Chondrocyte (in vitro differentiated cells): Measurements from ENCODE around the gene ALS2CL. TPM values are rescaled to one million over a fixed set of nuclear protein-coding genes. Genes with fewer than 3 reads are reported as not detected.

Experiments
- DNase-seq: peaks from one replicate; pipeline ENCODE4 v3.0.0; 2021; ENCODE audit warnings: mixed read lengths, low spot score
- H3K27ac Mint-ChIP-seq: one replicate; pipeline ENCODE4 v1.8.0; 2021; ENCODE audit warnings: mild to moderate bottlenecking, moderate library complexity, mixed read lengths; ENCODE audit not compliant: unreplicated experiment
- H3K27me3 Mint-ChIP-seq: 2 replicates; pipeline ENCODE4 v1.8.0; 2021; ENCODE audit warnings: low read depth, mixed read lengths
- H3K36me3 Mint-ChIP-seq: 2 replicates; pipeline ENCODE4 v1.8.0; 2021; ENCODE audit warnings: low read depth, mixed read lengths
- H3K4me1 Mint-ChIP-seq: 2 replicates; pipeline ENCODE4 v1.8.0; 2021; ENCODE audit warnings: low read depth, mild to moderate bottlenecking, mixed read lengths
- H3K4me3 Mint-ChIP-seq: one replicate; pipeline ENCODE4 v1.8.0; 2021; ENCODE audit warnings: mild to moderate bottlenecking, moderate library complexity, mixed read lengths; ENCODE audit not compliant: unreplicated experiment
- H3K9me3 Mint-ChIP-seq: 2 replicates; pipeline ENCODE4 v1.8.0; 2021; ENCODE audit warnings: low read depth, mixed read lengths
- total RNA-seq: library from RNA; stranded (reverse); gene quantifications from 3 replicates; pipeline ENCODE4 v1.2.1, GENCODE V29; 2021
- TF ChIP-seq, protein P1 (sequence below): fragments of 200-600 bp; sonication (generic); IDR thresholded peaks from 2 replicates; pipeline ENCODE4 v1.5.0; 2021; ENCODE audit warnings: antibody characterized with exemption, mild to moderate bottlenecking, moderate library complexity

Gene ALS2CL
- total RNA-seq, 1 donor from 2014 or later = 3.6 TPM

DNA sequence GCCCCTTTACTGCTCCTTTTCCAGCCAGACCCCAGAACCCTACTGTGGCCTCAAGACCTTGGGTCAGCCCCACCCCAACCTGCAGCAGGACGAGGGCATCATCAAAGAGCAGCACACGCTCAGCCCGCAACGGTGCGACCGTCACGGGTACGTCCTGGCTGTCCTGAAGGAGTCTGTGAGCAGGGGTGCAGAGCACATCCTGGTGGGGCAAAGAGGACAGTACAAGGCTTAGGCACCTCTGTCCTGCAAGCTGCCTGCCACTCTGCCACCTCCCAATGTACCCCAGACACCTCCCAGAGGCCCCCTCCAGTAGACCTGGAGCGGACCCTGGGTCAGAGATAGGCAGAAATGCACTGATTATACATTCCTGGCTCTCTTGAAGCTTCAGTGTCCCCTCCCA is 8.0 kb downstream of the ALS2CL start:
- no peak for DNase-seq
- Mint-ChIP-seq H3K36me3 (peaks cover 4% of the 10 kb centered on the region), H3K4me3 (no peak overlapping the region), H3K27me3 (peaks cover 4% of the 10 kb centered on the region), H3K27ac (no peak overlapping the region), H3K4me1 (no peaks in the 10 kb centered on the region), H3K9me3 (no peaks in the 10 kb centered on the region)
- TF ChIP-seq, protein P1, sequence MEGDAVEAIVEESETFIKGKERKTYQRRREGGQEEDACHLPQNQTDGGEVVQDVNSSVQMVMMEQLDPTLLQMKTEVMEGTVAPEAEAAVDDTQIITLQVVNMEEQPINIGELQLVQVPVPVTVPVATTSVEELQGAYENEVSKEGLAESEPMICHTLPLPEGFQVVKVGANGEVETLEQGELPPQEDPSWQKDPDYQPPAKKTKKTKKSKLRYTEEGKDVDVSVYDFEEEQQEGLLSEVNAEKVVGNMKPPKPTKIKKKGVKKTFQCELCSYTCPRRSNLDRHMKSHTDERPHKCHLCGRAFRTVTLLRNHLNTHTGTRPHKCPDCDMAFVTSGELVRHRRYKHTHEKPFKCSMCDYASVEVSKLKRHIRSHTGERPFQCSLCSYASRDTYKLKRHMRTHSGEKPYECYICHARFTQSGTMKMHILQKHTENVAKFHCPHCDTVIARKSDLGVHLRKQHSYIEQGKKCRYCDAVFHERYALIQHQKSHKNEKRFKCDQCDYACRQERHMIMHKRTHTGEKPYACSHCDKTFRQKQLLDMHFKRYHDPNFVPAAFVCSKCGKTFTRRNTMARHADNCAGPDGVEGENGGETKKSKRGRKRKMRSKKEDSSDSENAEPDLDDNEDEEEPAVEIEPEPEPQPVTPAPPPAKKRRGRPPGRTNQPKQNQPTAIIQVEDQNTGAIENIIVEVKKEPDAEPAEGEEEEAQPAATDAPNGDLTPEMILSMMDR = no peak

DNA sequence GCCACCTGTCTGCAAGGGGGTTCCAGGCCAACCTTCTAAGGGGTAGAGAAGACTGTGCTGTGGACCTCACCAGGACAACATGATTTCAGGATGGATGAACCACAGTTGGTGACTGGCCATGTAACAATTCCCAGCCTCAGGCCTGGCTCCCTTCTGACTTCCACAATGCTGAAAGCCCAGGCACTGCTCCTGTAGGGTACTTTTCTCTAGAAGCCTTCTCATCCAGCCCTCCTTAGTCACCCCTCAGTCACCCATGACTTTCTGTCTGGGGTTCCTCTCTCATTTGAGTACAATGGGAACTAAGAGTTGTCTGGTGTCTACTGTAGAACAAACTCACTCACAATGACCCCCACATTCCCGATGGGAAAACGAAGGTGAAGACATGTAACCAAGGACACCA is 8.6 kb downstream of the ALS2CL start:
- H3K27ac Mint-ChIP-seq = no peak overlapping the region
- TF ChIP-seq, protein P1 = no peak
- H3K9me3 Mint-ChIP-seq = no peaks in the 10 kb centered on the region
- H3K36me3 Mint-ChIP-seq = peaks cover 5% of the 10 kb centered on the region
- no peak overlapping the region for H3K4me3 Mint-ChIP-seq
- H3K27me3 Mint-ChIP-seq = peaks cover 5% of the 10 kb centered on the region
- DNase-seq = no peak
- no peaks in the 10 kb centered on the region for H3K4me1 Mint-ChIP-seq

DNA sequence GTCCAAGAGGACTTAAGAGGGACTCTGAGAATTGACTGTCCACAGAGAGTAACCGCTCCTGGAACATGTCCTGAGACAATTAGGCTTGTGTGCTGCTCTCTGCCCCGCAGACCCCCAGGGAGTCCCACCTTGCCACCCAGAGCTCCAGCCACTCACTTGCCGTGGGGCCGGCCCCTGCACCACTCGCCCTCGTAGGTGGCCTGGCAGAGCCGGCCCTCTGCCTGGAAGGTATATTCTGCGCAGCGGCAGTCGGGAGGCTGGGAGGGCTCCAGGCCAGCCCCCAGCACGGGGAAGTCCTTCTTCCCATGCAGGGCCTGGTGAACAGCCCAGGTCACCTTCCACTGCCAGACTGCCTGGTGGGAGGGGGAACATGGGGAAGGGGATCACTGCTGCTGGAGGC is 10.5 kb downstream of the ALS2CL start:
- peaks cover 5% of the 10 kb centered on the region for H3K36me3 Mint-ChIP-seq
- H3K4me3 Mint-ChIP-seq = no peak overlapping the region
- H3K27me3 Mint-ChIP-seq = peaks cover 5% of the 10 kb centered on the region

DNA sequence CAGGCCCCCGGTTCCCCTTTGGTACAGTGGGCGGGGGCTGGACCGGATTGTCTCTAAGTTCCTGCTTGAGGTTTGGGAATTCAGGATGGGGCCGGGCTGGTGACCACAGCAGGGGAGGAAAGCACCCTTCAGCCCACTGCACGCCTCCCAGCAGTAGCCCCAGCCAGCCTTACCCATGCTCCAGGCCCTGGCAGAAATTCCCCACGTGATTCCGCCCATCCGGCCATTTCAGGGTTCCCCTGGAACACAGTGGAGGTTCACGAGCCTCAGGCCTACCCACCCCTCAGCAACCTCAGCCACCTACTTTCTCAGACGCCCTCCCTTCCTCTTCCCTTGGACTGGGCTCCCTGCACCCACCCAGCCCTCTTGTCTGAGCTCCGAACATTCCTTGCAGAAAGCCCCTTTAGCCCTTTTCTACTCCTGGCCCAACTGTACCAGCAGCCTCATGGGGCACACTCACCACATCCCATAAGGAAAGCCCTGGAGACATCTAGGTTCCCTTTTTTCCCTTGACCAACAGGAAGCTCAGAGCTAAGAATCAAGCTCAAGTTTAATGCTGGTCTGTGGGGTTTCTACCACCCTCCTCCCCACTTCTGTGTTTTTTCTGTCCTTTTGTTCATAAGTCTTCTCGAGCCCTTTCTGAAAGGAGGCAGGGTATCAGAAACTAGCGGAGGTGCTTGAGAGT is 11.5 kb downstream of the ALS2CL start:
- Mint-ChIP-seq H3K36me3 (peaks cover 5% of the 10 kb centered on the region), H3K4me1 (no peaks in the 10 kb centered on the region), H3K4me3 (no peak overlapping the region), H3K27me3 (peaks cover 5% of the 10 kb centered on the region), H3K27ac (no peak overlapping the region), H3K9me3 (no peaks in the 10 kb centered on the region)
- TF ChIP-seq, protein P1 = no peak
- no peak for DNase-seq

More for the DNA sequence above, 10.5 kb downstream of the ALS2CL start:
- no peak for DNase-seq
- Mint-ChIP-seq H3K27ac (no peak overlapping the region), H3K9me3 (no peaks in the 10 kb centered on the region), H3K4me1 (no peaks in the 10 kb centered on the region)
- TF ChIP-seq, protein P1 = no peak

DNA sequence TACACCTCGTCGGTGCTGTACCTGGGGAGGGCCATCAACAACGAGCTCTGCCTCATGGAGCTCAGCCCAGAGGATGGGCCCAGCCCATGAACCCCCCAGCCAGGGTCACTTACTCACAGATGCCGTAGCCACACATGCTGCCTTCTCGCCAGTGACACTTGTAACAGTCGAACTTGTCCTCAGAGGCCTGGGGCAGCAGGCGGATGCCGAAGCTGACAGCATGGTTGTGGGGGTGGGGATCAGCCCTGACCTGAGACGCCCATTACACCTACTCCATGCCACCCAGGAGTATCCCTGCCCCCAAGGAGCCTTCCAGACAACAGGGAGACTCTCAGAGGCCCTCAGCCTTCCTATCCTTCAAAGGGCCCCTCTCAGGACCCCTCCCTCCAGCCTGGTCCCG is 12.1 kb downstream of the ALS2CL start:
- no peaks in the 10 kb centered on the region for H3K9me3 Mint-ChIP-seq
- peaks cover 5% of the 10 kb centered on the region for H3K36me3 Mint-ChIP-seq
- H3K27ac Mint-ChIP-seq = no peak overlapping the region
- TF ChIP-seq, protein P1 = no peak
- H3K27me3 Mint-ChIP-seq = peaks cover 5% of the 10 kb centered on the region
- H3K4me1 Mint-ChIP-seq = no peaks in the 10 kb centered on the region
- DNase-seq = no peak
- H3K4me3 Mint-ChIP-seq = no peak overlapping the region
